ENCODE data around the gene LRRC26.

GRCh38 chr9:137160054-137160425 lies 9.8 kb downstream of the LRRC26 start:
- TF ChIP-seq EZH2 (IDR thresholded peaks at IDR 0.05; ENCODE audit: low read length), result no peak
- no peak for TF ChIP-seq CTCF (optimal IDR thresholded peaks at IDR 0.05 in 1 of 3, IDR thresholded peaks at IDR 0.05 in 1 of 3, conservative IDR thresholded peaks at IDR 0.05 in 1 of 3; ENCODE audit: extremely low read depth in 1 of 3, insufficient read depth in 2 of 3, low read length in 3 of 3)

All from keratinocyte (primary cell).